ENCODE data around the gene CDH5. TPM values are rescaled to one million over a fixed set of nuclear protein-coding genes. Genes with fewer than 3 reads are reported as not detected.

Gene CDH5
- total RNA-seq, 1 donor from 2014 or later = 42.9 TPM

DNA sequence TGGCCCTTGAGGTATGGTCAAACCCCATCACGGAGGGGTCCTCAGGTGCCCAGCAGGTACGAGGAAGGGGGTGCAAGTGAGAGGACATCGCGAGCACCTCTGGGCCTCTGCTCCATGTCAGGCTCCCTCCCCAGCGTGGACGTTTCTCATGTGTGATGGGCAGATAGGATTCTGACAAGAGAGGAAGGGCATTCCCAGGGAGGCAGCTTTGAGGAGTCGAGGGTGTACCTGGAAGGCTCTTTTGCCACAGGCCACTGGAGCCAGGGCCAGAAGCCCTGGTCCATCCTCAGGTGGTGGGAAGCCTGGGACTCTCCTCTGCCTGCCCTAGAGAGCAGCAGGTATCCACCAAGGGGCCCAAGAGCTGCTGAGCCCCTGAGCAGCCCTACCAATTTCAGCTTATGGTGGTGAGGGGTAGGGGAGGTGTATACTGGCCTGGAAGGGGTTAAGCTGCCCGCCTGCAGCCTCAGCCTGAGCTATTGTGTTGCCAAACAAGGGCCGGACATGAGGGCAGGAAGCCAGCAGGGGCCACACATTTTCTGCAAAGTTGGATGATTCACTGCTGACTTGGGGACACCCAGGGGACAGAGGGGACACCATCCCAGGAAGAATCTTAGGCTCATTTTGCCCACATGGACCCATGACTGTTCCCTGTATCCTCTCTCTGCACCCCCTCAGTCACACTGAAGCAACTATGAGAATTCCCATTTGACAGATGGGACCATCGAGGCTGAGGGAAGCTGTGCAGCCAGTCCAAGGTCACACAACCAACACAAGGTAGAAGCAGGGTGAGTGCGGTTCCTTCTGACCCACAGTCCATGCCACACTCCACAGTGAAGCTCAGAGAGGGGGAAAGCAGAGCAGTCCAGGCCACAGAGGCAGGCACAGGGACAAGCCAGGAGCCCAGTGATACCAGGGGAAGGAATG, 1.7 kb downstream of the CDH5 start:
- intact Hi-C loops (cut with DNase I) = no loop called here
- ATAC-seq (ENCODE audit: poor library complexity) (no peak), DNase-seq (peak; percentile 64)

DNA sequence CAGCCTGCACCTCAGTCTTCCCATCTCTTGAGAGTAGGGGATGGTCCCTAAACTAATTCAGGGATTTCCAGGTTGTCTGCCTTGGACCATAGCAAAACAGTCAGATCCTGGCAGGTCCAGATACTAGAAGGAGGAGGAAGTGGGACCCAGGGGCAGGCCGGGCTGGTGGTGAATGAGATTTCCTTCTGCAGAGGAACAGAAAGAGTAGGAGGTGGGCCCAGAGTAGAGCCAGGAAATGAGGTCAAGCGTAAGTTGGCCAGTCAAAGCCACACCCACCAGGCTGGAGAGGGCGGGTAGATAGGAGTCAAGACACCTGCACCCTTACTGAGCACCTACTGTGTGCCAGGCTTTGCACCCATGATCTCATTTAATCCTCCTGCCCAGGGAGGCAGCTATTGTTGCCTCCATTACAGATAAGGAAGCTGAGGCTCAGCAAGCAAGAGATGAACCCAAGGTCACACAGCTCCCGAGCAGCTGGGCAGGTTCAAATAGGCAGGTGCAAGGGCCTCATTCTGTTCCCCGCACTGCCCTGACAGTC, 2.6 kb downstream of the CDH5 start:
- DNase-seq = peak; percentile 74
- intact Hi-C loops (cut with DNase I) = no loop called here
- peak; percentile 16 for ATAC-seq (ENCODE audit: poor library complexity)

DNA sequence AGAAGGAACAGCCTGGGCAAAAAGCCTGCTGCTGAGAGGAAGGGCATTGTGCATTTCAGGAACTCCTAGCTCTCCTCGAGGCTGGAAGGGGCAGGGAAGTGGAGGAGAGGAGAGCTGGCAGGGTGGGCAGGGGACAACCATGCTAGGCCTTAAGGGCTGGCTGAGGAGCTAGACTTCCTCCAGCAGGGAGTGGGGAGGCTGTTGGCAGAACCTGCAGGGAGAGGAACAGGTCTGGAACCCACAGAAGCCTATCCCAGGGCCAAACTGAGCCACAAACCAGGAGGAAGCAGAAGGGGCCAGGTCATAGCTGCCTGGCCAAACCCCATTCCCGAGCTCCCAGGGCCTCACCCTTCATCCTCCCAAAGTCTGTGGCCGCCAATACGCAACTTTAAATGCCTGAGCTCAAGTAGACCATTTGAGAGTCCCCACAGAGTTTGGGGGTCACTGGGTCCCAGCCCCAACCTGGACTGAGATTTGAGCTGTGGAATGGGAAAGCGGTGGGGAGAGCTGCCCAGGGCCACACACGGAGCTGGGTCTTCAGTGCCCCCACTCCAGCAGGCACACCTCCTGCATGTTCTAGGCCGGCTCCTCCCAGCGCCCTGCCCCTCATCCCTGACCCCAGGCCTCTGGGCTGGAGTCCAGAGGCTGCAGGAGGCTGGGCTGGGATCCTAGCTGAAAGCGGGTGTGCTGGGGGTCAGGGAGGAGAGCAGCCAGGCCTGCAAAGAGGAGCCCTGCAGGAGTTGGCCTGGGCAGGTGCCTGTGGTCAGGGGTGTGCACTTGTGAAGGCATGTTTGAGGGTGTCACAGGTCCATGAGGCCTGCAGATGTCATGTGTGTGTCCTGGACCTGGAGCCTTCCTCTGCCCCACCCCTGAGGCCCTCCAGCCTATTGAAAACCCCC, 4.5 kb downstream of the CDH5 start:
- no peak for DNase-seq
- intact Hi-C loops (cut with DNase I) = no loop called here

GRCh38 chr16:66372078-66372897, 5.8 kb downstream of the CDH5 start:
- ATAC-seq (ENCODE audit: poor library complexity) = no peak
- DNase-seq = no peak
- intact Hi-C loops (cut with DNase I) = no loop called here

More for the DNA sequence above, 4.5 kb downstream of the CDH5 start:
- ATAC-seq (ENCODE audit: poor library complexity) = no peak

DNA sequence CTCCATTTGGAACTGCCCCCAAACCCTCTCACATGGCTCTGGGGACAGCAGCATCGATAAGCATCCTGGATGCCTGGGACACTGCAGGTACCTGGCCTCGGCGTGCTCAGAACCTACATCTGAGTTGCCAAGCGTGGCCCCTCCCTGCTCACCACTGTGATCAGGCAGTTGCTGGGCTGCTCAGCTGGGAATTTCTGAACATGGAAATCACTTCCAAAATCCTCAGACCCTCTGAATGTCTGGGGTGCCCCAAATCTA, 6.3 kb downstream of the CDH5 start:
- intact Hi-C loops (cut with DNase I) = no loop called here
- DNase-seq = no peak
- no peak for ATAC-seq (ENCODE audit: poor library complexity)

DNA sequence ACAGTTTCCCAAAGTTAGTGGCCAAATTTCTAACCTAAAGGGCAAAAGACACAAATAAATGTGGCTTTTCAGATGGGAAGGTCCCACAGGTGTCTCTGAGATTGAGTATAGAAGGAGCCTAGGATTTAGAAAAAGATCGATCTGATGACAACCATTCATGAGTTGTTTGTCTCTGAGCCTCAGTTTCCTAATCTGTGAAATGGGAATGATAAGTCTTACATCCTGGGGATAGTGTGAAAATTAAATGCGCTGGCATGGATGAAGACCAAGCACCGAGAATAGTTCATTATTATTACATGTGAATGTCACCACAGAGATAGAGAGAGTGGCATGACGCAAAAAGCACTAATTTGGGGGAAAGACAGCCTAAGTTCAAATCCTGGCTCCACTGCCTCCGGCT, 7.2 kb downstream of the CDH5 start:
- intact Hi-C loops (cut with DNase I) = no loop called here
- no peak for ATAC-seq (ENCODE audit: poor library complexity)
- DNase-seq = no peak

GRCh38 chr16:66374176-66374575, 7.7 kb downstream of the CDH5 start:
- intact Hi-C loops (cut with DNase I) = no loop called here
- DNase-seq (no peak), ATAC-seq (ENCODE audit: poor library complexity) (no peak)

DNA sequence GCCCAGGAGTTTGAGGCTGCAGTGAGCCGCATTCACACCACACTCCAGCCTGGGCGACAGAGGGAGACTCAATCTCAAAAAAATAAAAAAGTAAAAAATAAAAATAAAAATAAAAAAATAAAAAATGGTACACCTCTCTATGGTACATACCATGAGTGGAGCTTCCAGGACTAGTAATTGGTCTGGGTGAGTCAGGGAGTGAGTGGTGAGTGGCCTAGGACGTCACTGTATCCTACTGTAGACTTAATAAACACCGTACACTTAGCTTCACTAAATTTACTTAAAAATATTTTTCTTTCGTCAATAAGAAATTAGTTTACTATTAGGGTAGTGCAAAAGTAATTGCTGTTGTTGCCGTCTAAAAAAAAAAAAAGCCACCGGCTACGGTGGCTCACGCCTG, 9.0 kb downstream of the CDH5 start:
- DNase-seq (no peak), ATAC-seq (ENCODE audit: poor library complexity) (no peak)
- intact Hi-C loops (cut with DNase I) = no loop called here

DNA sequence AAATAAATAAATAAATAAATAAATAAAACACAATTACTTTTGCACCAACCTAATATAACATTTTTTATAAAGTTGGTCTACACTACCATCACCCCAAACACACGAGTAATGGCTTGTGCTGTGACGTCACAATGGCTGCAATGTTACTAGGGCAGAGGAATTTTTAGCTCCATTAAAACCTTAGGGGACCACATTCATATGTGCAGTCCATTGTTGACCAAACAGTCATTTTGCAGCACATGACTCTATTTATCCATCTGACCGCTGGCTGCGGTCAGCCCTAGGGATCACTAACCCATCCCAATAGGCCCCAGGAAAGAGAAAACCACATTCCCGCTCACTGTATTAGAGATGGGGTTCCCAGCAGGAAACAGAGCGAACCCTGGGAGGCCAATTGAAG, 9.6 kb downstream of the CDH5 start:
- ATAC-seq (ENCODE audit: poor library complexity) (no peak), DNase-seq (no peak)
- intact Hi-C loops (cut with DNase I) = no loop called here

- intact Hi-C loops (cut with DNase I) = no loop called here
- DNase-seq (no peak), ATAC-seq (ENCODE audit: poor library complexity) (peak; percentile 44)
Observed at GRCh38 chr16:66376577-66377305, 10.2 kb downstream of the CDH5 start.

DNA sequence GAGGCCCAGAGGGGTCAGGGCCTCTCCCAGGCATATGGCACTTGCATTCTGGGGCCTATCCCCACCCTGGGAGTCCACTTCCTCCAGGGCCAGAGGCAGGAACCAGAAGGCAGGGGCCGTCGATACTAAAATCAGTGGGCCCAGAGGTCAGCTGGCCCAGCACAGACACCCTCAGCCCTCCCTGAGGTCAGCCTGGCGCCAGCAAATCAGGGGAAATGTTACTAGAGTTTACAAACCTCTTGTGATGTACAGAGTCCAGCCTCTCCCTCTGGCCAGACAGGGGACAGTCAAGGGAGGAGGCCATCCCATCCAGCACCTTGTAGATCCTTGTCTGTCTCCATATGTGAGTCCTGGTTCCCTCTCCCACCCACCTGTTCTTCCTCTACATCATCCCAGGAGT, 10.8 kb downstream of the CDH5 start:
- intact Hi-C loops (cut with DNase I) = no loop called here
- ATAC-seq (ENCODE audit: poor library complexity) = no peak

DNA sequence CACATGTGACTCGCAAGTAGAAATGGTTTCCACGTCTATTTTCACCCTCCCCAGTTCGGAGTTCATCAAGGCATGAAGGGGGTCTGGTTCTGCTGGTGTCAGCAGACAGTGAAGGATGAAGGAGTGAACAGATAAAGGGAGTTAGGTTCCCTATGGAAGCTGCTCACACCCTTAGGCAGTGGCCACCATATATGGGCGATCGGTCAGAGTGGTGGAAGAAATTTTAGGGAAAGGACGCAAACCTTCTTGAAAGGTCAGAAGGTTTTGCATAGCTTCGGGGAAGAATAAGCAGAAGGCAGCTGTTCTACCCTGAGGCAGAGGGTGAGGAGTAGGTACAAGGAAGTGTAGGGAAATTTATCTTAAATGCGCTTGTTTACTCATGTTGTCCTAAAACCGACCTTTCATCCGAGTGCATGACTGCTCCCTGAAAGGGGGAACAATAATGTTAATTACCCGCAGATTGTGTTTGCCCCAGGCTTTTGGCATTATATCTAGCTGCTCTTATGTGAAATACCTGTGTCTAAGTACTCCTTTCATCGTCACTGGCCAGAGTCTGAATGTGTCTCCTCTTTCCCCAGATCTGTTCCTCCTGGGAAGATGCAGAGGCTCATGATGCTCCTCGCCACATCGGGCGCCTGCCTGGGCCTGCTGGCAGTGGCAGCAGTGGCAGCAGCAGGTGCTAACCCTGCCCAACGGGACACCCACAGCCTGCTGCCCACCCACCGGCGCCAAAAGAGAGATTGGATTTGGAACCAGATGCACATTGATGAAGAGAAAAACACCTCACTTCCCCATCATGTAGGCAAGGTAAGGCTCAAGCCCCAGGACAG, 12.5 kb downstream of the CDH5 start:
- intact Hi-C loops (cut with DNase I) = no loop called here
- ATAC-seq (ENCODE audit: poor library complexity) = no peak
- no peak for DNase-seq

More for the DNA sequence above, 10.8 kb downstream of the CDH5 start:
- DNase-seq = no peak

- DNase-seq (no peak), ATAC-seq (ENCODE audit: poor library complexity) (no peak)
- intact Hi-C loops (cut with DNase I) = no loop called here
Observed at GRCh38 chr16:66379571-66379941, 13.1 kb downstream of the CDH5 start.

GRCh38 chr16:66380421-66380820, 13.9 kb downstream of the CDH5 start:
- DNase-seq (no peak), ATAC-seq (ENCODE audit: poor library complexity) (no peak)
- intact Hi-C loops (cut with DNase I) = no loop called here

GRCh38 chr16:66381585-66382170, 15.2 kb downstream of the CDH5 start:
- DNase-seq = no peak
- ATAC-seq (ENCODE audit: poor library complexity) = no peak
- intact Hi-C loops (cut with DNase I) = no loop called here

- intact Hi-C loops (cut with DNase I) = no loop called here
- ATAC-seq (ENCODE audit: poor library complexity) (peak; percentile 38), DNase-seq (no peak)
Observed at GRCh38 chr16:66382171-66382965, 15.9 kb downstream of the CDH5 start.

DNA sequence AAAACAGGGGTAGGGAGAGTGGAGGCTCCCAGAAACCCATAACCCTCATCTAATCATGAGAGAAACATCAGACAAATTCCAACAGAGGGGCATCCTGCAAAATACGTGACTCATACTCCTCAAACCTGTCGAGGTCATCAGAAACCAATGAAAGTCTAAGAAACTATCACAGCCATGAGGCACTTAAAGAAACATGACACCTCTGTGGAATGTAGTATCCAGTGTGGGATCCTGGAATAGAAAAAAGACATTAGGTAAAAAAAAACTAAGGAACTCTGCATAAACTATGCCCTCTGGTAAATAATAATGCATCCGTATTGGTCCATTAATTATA, 16.4 kb downstream of the CDH5 start:
- no peak for DNase-seq
- intact Hi-C loops (cut with DNase I) = no loop called here
- no peak for ATAC-seq (ENCODE audit: poor library complexity)

All from Right ventricle myocardium superior (tissue), 1 donor.